Cardiac muscle cell (in vitro differentiated cells and primary cell): ENCODE data around the gene SLC19A2. TPM values are rescaled to one million over a fixed set of nuclear protein-coding genes. Genes with fewer than 3 reads are reported as not detected.

Experiments used
- DNase-seq, 2 donors: peaks; one replicate each; pipeline versions ENCODE4 v3.0.0 to v3.0.0-alpha.2; 2010 to 2017; ENCODE audit warnings: low read depth in 1 of 2, low spot score in 1 of 2
- H3K27ac ChIP-seq: fragments of 200-600 bp; sonication (generic); 2 replicates; pipeline ENCODE4 v1.5.1; 2016
- H3K27me3 ChIP-seq: fragments of 200-600 bp; sonication (generic); 2 replicates; pipeline ENCODE4 v1.6.0; 2016; ENCODE audit warnings: control low read depth
- H3K36me3 ChIP-seq: fragments of 200-600 bp; sonication (generic); 2 replicates; pipeline ENCODE4 v1.5.1; 2016; ENCODE audit warnings: control low read depth
- H3K4me1 ChIP-seq: fragments of 200-600 bp; sonication (generic); 2 replicates; pipeline ENCODE4 v1.8.1; 2017; ENCODE audit warnings: low read depth, mild to moderate bottlenecking, mixed run types
- H3K4me3 ChIP-seq: fragments of 200-600 bp; sonication (generic); 2 replicates; pipeline ENCODE4 v1.5.1; 2016; ENCODE audit warnings: mild to moderate bottlenecking
- H3K9me3 ChIP-seq: fragments of 200-600 bp; sonication (generic); 2 replicates; pipeline ENCODE4 v1.5.1; 2017; ENCODE audit warnings: low read depth, mild to moderate bottlenecking, control low read depth
- polyA plus RNA-seq: library from polyadenylated mRNA; unstranded; fragments of >200 nt; fragmentation: Nextera tagmentation; extraction: Ambion mirVana; gene quantifications from 2 replicates; pipeline ENCODE4 v1.2.1, GENCODE V29; 2016
- total RNA-seq: library from RNA; depleted of rRNA; stranded (reverse); fragments of >200 nt; gene quantifications from 2 replicates; pipeline ENCODE4 v1.2.3, GENCODE V29; 2016
- TF ChIP-seq, protein P1 (sequence below): IDR thresholded peaks from 2 replicates; pipeline ENCODE4 v1.5.1; 2012; ENCODE audit warnings: low read depth, mild to moderate bottlenecking, low read length

The SLC19A2 gene
- total and polyA plus RNA-seq, 2 experiments from 2014 or later: 8.8 to 18.6 TPM

DNA sequence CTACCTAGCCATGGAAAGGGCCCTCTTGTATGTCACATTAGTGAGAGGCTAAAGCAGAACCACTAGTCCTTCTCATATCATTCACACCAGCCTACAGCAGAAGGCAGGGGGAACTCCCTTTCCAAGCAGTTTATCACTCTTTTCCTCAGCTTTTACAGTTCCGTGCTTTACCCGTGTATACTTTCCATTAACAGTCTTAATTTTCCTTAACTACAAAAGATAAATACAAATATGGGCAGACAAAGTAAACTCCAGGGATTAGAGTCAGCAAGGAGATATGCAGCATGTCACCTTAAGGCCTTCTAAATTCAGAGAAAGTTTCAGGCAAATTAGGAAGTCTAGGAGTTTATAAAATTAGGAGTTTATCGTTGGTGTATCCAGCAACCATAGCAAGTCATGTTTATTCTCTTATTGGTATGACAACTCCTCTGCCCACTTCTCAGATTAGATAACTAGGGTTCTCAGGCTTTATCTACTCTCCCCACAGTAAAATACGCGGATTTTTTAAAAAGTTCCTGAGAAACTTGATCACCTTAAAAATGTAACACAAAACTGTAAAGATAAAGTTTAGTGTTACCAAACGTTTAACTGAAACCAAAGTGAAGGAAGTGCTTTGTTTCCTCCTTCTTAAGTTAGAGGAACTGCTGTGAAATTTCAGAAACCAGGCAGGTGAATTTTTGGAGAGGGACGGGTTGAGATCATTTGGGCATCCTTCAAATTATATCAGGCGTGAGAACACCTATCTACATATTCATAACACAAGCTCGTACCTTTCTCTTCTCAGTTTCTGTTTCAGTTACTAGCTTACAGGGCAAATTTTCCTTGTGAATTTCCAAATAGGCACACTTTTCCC lies 42.7 kb upstream of the SLC19A2 start:
- Histone ChIP-seq H3K4me3 (no peak overlapping the region), H3K4me1 (no peaks in the 10 kb centered on the region), H3K27ac (no peak overlapping the region), H3K36me3 (no peaks in the 10 kb centered on the region), H3K9me3 (no peaks in the 10 kb centered on the region), H3K27me3 (no peaks in the 10 kb centered on the region)
- no peak for DNase-seq
- TF ChIP-seq, protein P1, sequence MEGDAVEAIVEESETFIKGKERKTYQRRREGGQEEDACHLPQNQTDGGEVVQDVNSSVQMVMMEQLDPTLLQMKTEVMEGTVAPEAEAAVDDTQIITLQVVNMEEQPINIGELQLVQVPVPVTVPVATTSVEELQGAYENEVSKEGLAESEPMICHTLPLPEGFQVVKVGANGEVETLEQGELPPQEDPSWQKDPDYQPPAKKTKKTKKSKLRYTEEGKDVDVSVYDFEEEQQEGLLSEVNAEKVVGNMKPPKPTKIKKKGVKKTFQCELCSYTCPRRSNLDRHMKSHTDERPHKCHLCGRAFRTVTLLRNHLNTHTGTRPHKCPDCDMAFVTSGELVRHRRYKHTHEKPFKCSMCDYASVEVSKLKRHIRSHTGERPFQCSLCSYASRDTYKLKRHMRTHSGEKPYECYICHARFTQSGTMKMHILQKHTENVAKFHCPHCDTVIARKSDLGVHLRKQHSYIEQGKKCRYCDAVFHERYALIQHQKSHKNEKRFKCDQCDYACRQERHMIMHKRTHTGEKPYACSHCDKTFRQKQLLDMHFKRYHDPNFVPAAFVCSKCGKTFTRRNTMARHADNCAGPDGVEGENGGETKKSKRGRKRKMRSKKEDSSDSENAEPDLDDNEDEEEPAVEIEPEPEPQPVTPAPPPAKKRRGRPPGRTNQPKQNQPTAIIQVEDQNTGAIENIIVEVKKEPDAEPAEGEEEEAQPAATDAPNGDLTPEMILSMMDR: no peak

DNA sequence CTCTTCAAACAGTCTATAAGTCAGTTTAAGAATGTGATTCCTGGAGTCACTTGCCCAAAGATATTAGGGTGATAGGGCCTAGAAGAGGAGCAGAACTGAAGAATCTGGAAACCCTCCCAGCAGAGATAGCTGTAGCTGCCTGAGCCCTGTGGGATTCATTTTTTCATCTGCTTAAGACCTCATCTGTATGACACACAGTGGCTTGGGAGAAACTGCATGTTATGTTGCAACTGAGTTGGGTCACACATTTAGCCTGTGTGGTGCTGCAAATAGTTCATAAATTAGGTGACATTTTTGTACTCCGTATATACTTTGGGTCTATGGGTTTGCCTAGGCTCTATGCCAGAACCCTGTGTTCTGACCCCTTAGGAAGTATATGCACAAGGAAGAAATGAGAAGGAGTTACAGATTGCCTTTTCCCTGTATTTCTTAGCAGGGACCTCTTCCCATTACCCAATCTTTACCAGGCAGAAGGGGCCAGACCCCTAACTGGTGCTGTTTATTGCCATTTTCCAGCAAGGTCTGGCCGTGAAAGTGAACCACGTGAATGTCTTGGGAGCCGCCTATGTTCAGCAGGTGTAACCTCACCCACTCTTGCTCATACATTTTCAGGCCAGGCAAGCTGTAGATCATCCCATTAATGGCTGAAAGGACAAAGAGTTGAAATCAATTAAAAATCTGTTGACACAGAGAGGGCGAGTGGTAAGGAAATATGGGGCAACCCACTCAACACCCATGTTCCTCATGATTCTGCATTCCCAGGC lies 41.9 kb upstream of the SLC19A2 start:
- Histone ChIP-seq H3K27me3 (no peaks in the 10 kb centered on the region), H3K4me1 (no peaks in the 10 kb centered on the region), H3K27ac (no peak overlapping the region), H3K4me3 (no peak overlapping the region), H3K36me3 (no peaks in the 10 kb centered on the region), H3K9me3 (no peaks in the 10 kb centered on the region)
- TF ChIP-seq, protein P1: no peak
- DNase-seq: peak in 1 of 2 donors; percentile 61

DNA sequence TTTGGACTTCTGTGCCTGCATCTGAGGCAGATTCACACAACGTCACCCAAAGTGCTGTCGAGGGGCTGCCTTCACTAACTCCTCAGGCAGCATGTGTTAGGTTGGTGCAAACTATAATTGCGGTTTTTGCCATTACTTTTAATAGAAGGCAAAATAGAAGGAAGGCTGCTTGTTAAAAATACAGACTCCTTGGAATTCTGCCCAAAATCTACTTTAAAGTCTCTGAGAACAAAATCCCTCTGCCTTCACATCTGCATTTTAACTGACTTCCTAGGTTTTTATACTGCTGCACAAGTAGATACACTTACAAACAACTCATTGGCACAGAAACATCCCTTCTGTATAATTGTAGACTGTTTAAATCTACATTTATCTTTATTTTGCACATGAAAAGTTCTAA lies 41.3 kb upstream of the SLC19A2 start:
- Histone ChIP-seq H3K27me3 (no peaks in the 10 kb centered on the region), H3K9me3 (no peaks in the 10 kb centered on the region), H3K4me1 (no peaks in the 10 kb centered on the region), H3K36me3 (no peaks in the 10 kb centered on the region), H3K4me3 (no peak overlapping the region), H3K27ac (no peak overlapping the region)
- no peak for DNase-seq
- TF ChIP-seq, protein P1: no peak

DNA sequence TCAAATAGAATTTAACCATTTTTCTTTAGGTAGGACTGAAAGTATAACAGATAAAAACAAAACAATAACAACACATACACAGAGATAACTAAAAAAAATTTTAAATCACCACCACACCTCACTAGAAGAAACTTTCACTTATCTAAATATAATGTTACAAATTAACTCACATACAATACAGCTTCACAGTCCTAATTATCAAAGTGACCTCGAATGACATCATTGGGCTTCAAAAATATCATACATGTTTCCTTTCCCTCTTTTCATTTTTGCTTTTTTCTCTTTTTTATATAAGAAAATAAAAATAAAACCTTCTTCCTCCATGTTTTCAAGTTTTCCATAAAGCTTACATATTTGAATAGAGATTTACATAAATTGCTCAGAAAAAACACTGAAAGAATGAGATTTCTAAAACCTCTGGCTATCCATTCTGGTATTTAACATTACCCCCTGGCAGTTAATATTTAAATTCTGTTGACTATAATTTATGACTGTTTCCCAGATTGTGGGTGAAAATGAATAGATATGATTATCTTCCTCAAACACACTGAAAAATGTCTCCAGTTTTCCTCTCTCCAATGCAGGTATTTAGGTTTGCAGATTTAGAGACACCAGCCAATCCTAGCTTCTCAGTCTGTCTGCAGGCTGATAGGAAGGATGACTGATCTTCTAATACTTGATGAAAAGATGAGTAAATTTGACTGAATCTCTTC lies 40.5 kb upstream of the SLC19A2 start:
- H3K9me3 ChIP-seq: no peaks in the 10 kb centered on the region
- TF ChIP-seq, protein P1: no peak
- no peak for DNase-seq
- H3K4me1 ChIP-seq: no peaks in the 10 kb centered on the region
- H3K27ac ChIP-seq: no peak overlapping the region
- H3K36me3 ChIP-seq: no peaks in the 10 kb centered on the region
- H3K4me3 ChIP-seq: no peak overlapping the region
- H3K27me3 ChIP-seq: no peaks in the 10 kb centered on the region

DNA sequence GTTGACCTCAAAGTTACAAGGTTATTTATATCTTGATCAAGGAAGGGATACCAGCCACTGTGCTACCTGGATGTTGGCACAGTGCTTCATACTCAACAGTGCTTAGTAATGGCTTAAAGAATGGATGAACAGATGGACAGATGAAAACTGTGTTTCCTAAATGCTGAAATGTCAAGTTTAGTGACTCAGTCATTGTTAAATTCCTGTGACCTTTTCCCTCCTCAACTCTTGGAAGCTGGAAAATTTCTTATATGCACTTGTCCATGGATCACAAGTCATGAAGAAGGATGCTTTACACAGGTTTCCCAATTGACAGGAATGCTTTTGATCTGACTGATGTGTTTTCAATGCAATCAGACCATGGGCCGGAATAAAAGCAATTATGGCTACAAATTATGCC lies 39.6 kb upstream of the SLC19A2 start:
- H3K27ac ChIP-seq: no peak overlapping the region
- H3K4me3 ChIP-seq: no peak overlapping the region
- TF ChIP-seq, protein P1: no peak
- H3K9me3 ChIP-seq: no peaks in the 10 kb centered on the region
- no peaks in the 10 kb centered on the region for H3K36me3 ChIP-seq
- DNase-seq: no peak
- no peaks in the 10 kb centered on the region for H3K27me3 ChIP-seq
- H3K4me1 ChIP-seq: no peaks in the 10 kb centered on the region
